Panc1 (cell line): ENCODE measurements around the gene PPHLN1.

Experiments
- CTCF ChIP-seq: fragments of 450-650 bp; IDR thresholded peaks from 2 replicates; pipeline ENCODE4 v1.5.1; 2017; ENCODE audit warnings: mild to moderate bottlenecking
- POLR2AphosphoS5 ChIP-seq: IDR thresholded peaks from 2 replicates; pipeline ENCODE4 v1.6.1; 2012; ENCODE audit warnings: mild to moderate bottlenecking, low read depth, low read length, moderate library complexity
- SIN3A ChIP-seq: IDR thresholded peaks from 2 replicates; pipeline ENCODE4 v1.6.1; 2012; ENCODE audit warnings: low read depth, mild to moderate bottlenecking, low read length, moderate library complexity, borderline replicate concordance; ENCODE audit not compliant: insufficient read depth
- TCF7L2 ChIP-seq: IDR thresholded peaks from 2 replicates; pipeline ENCODE4 v1.6.1; 2011; ENCODE audit warnings: mild to moderate bottlenecking, low read depth, low read length, inconsistent platforms
- TF ChIP-seq, protein P1 (sequence below), 2 experiments: IDR thresholded peaks; 2 replicates each; pipeline ENCODE4 v1.6.1; 2011 to 2012; ENCODE audit warnings: low read depth in 2 of 2, control low read depth in 1 of 2, low read length in 1 of 2, mild to moderate bottlenecking in 1 of 2, moderate library complexity in 1 of 2; ENCODE audit not compliant: insufficient read depth in 1 of 2

- TF ChIP-seq CTCF (no peak), POLR2AphosphoS5 (no peak), SIN3A (no peak), TCF7L2 (no peak)
- TF ChIP-seq, protein P1, sequence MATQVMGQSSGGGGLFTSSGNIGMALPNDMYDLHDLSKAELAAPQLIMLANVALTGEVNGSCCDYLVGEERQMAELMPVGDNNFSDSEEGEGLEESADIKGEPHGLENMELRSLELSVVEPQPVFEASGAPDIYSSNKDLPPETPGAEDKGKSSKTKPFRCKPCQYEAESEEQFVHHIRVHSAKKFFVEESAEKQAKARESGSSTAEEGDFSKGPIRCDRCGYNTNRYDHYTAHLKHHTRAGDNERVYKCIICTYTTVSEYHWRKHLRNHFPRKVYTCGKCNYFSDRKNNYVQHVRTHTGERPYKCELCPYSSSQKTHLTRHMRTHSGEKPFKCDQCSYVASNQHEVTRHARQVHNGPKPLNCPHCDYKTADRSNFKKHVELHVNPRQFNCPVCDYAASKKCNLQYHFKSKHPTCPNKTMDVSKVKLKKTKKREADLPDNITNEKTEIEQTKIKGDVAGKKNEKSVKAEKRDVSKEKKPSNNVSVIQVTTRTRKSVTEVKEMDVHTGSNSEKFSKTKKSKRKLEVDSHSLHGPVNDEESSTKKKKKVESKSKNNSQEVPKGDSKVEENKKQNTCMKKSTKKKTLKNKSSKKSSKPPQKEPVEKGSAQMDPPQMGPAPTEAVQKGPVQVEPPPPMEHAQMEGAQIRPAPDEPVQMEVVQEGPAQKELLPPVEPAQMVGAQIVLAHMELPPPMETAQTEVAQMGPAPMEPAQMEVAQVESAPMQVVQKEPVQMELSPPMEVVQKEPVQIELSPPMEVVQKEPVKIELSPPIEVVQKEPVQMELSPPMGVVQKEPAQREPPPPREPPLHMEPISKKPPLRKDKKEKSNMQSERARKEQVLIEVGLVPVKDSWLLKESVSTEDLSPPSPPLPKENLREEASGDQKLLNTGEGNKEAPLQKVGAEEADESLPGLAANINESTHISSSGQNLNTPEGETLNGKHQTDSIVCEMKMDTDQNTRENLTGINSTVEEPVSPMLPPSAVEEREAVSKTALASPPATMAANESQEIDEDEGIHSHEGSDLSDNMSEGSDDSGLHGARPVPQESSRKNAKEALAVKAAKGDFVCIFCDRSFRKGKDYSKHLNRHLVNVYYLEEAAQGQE (IDR thresholded peaks at IDR 0.05; ENCODE audit: insufficient read depth in 1 of 2, low read depth in 2 of 2, low read length in 1 of 2), result no peak
These were observed 132.6 kb downstream of the PPHLN1 start for GRCh38 chr12:42458575-42458974.
